ENCODE measurements around the gene ZBTB39. TPM values are rescaled to one million over a fixed set of nuclear protein-coding genes. Genes with fewer than 3 reads are reported as not detected.

The ZBTB39 gene
- polyA plus RNA-seq, 3 donors: 12.8 to 14.0 (median 13.8) TPM

DNA sequence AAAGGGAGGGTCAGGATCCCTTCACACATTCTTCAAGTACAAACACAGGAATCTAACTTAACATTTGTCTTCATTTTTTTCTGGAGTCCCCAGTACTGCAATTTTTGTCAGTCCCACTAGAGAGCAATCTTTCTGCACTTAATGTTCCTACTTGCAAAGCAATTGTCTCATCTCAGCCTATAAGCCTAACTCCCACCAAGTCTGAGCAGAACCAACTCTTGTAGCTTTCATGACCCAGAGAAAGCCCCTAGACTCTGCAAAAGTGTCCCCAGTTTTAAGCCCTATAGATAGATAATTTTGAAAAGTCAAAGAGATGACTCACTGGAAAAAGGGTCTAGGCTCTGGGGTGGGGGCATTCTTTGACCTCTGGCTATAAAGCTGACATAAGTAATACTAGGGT lies 1.8 kb upstream of the ZBTB39 start:
- DNase-seq: peak; percentile 64

DNA sequence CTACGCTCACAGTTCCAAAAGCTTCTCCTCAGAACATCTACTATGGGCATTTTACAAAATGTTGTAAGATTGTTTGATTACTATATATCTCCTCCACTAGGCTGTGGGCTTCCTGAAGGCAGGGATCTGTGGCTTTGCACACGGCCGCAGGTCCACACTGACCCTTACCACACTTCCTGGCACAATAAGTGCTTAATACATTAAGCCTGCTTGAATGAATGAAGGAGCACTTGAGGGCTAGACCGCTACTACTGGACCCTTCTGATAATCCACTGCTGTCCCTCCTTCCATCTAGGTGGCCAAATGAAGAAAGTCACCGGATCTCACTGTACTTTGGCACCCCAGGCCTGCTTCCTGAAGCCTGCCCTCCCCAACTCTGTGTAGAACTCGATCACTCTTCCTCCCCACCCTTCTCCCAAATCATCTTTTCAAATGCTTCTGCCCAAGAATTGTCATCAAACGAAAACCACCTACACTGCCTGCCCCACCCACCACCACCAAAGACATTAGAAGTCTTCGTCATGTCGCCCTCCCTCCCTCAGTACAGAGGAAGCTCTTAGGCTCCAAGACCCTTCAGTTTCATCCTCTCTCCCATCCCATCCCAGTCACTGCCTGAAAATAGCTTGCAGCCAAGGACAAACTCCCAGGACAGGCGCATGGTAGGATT lies 596 bp upstream of the ZBTB39 start:
- DNase-seq: no peak

DNA sequence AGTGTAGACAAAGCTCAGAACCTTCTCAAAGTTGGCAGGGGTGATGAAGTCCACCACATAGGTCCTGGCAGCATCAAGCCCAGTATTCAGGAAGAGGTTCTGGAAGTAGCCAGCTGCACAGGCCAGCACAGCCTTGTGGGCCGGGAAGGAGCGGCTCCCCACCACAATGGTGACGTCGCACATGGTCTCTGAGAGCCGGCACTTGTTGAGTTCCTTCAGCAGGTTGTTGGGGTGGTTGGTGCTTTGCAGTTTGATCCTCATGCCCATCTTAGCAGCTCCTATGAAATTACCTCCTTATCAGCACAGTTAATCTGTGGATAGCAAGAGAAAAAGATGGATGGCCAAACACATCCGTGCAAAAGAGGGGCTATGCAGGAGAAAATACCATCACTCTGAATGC lies 1.7 kb downstream of the ZBTB39 start:
- no peak for DNase-seq

- DNase-seq: no peak
These were observed 3.0 kb downstream of the ZBTB39 start for GRCh38 chr12:57003395-57003794.

GRCh38 chr12:57001448-57001906 lies 4.9 kb downstream of the ZBTB39 start:
- DNase-seq: peak; percentile 42

DNA sequence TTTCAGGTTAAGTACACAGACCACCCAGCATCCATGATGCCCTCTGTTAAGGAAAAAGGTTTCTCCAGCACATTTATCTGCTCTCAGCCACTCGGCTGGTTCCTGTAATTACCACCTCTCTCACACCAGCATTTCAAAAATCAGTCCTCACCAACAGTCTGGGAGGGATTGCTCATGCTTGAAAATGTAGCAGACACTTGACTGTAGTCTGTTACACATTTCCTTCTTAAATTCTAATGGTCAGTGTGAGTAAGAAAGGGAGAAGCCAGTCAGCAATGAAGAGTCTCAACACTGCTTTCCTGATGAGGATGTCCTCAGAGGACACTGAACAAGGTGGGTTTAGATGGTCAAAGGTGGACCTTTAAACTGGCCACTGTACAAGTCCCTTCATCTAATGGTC lies 6.0 kb downstream of the ZBTB39 start:
- DNase-seq: no peak

- no peak for DNase-seq
These were observed 6.9 kb downstream of the ZBTB39 start for GRCh38 chr12:56999456-56999855.

- no peak for DNase-seq
These were observed 7.4 kb downstream of the ZBTB39 start for GRCh38 chr12:56998981-56999380.

DNA sequence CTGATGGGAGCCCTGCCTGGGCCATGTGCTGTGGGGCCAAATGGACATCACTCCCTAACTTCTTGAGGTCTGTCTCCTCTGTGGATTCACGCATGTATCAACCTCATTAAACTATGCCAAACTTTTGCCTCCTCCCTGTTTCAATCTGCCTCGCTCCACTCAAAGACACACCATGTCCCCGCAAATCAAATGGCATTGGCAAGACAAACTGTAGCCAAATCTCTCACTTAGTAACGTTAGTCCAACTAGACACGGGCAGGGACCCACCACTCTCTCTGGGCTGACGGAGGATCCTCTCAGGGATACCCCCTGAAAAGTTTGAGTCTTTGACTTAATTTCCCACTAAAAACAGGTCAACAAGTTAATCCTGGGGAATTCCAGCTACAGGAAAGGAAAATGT lies 8.0 kb downstream of the ZBTB39 start:
- DNase-seq: no peak

GRCh38 chr12:56996793-56997545 lies 9.4 kb downstream of the ZBTB39 start:
- no peak for DNase-seq

- DNase-seq: no peak
These were observed 10.3 kb downstream of the ZBTB39 start for GRCh38 chr12:56995930-56996496.

DNA sequence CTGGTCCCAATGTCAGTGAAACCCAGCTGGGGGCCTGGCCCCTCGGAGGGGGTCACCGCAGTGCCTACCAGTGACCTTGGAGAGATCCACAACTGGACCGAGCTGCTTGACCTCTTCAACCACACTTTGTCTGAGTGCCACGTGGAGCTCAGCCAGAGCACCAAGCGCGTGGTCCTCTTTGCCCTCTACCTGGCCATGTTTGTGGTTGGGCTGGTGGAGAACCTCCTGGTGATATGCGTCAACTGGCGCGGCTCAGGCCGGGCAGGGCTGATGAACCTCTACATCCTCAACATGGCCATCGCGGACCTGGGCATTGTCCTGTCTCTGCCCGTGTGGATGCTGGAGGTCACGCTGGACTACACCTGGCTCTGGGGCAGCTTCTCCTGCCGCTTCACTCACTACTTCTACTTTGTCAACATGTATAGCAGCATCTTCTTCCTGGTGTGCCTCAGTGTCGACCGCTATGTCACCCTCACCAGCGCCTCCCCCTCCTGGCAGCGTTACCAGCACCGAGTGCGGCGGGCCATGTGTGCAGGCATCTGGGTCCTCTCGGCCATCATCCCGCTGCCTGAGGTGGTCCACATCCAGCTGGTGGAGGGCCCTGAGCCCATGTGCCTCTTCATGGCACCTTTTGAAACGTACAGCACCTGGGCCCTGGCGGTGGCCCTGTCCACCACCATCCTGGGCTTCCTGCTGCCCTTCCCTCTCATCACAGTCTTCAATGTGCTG lies 11.0 kb downstream of the ZBTB39 start:
- no peak for DNase-seq

DNA sequence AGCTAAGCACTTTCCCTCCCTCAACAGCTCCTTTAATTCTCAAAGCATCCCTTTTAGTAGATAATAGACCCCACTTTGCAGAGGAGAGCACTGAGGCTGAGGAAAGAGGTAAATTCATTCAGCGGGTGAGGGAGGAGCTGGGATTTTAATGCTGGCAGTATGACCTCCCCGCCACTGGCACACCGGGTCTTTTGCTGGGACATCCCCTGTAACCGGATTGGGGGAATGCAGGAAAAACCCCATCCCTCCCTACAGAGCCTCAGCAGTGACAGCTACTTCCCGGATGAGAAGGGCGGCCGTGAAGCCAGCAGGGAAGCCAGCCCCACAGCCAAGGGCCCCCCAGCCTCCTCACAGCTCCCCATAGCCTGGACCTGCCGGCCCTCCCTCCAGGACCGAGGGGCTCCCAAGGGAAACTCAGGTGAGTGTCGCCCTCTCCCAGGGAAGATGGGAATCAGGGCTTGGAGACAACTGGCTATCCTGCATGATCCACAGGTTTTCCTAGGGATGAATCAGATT lies 12.1 kb downstream of the ZBTB39 start:
- no peak for DNase-seq

DNA sequence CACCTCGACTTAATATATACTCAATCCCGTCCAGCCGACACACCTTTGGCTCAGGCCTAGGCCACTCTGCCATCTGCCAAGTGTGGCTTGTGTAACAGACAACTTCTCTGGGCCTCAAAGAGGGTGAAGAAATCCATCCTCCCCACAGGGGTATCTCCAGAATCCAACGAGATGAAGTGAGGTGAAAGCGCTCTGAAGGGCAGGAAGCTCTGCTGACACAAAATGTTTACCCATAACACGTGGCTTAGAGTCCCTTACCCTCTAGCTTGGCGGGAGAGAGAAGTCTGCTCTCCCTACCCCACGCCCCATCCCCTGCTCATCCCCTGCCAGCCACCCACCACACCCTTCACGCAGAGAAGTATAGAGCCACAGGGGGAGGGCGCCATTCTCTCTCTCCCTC lies 13.0 kb downstream of the ZBTB39 start:
- no peak for DNase-seq

GRCh38 chr12:56991319-56992246 lies 14.8 kb downstream of the ZBTB39 start:
- no peak for DNase-seq

DNA sequence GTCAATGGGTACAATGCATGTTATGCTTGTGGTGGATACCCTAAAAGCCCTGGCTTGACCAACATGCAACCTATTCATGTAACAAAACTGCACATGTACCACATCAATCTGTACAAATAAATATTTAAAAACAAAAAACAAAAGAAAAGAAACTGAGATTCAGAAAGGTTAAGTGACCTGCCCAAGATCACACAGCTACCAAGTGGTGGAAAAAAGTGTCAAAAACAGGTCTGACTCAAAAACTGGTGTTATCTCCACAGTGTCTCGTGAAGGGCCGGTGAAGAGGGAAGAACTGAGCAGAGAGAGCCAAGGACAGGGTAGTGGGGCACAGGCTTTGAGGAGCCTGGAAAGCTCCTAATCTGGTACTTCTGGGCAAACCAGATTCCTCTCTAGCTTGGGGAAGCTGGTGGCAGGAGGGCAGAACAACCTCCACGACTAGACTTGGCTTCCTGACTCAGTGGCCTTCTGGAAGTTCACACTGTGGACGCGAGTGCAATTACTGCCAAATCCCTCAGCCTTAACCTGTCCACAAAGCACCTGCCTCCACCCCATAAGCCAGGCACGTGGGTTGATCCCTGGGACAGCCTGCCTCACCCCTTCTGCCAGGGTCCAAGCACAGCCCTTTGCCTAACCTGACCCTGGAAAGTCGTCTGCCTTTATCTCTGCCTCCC lies 15.6 kb downstream of the ZBTB39 start:
- no peak for DNase-seq

- DNase-seq: no peak
These were observed 16.3 kb downstream of the ZBTB39 start for GRCh38 chr12:56989861-56990610.

DNA sequence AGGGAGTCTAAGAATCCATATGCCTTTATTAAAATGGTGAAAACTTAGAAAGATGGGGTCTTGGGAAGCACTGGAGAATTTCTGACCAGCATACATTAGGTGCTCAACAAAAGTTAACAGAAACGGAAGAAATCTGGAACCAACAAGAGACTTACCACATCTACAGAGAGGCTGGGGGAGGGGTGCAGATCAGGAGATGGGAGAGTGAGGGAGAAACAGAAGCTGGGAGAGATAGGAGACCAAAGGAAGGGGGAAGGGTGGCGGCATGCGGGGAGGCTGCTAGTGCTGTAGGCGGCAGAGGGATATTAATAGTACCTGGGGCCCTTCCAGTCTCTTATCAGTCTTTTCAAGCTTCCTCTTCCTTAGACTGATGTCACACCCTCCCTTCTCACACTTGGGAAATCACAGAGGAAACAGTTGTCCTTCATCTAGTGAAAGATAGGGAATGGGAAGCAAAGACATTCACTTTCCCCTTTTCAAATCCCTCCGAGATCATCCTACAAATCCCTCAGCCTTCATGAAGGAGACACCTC lies 18.1 kb downstream of the ZBTB39 start:
- DNase-seq: no peak

- DNase-seq: peak; percentile 71
These were observed 18.7 kb downstream of the ZBTB39 start for GRCh38 chr12:56987551-56988053.

All from renal pelvis (tissue), 4 donors.